ENCODE results near the gene REEP3.

Gene REEP3

GRCh38 chr10:63637901-63638327 lies 116.7 kb downstream of the REEP3 start:
- TF ChIP-seq CTCF (IDR thresholded peaks at IDR 0.05) = no peak
- TF ChIP-seq ZFX (IDR thresholded peaks at IDR 0.05; ENCODE audit: borderline replicate concordance) = no peak
- peak overlapping the region; percentile 34 for H3K27ac ChIP-seq

GRCh38 chr10:63641366-63641765 lies 120.2 kb downstream of the REEP3 start:
- TF ChIP-seq CTCF (IDR thresholded peaks at IDR 0.05) (no peak), ZFX (IDR thresholded peaks at IDR 0.05; ENCODE audit: borderline replicate concordance) (no peak)
- no peak overlapping the region for H3K27ac ChIP-seq

GRCh38 chr10:63641799-63642198 lies 120.6 kb downstream of the REEP3 start:
- no peak for TF ChIP-seq CTCF (IDR thresholded peaks at IDR 0.05)
- no peak for TF ChIP-seq ZFX (IDR thresholded peaks at IDR 0.05; ENCODE audit: borderline replicate concordance)
- no peak overlapping the region for H3K27ac ChIP-seq

GRCh38 chr10:63642808-63643207 lies 121.6 kb downstream of the REEP3 start:
- TF ChIP-seq CTCF (IDR thresholded peaks at IDR 0.05) (no peak), ZFX (IDR thresholded peaks at IDR 0.05; ENCODE audit: borderline replicate concordance) (no peak)
- no peak overlapping the region for H3K27ac ChIP-seq

GRCh38 chr10:63644418-63645142 lies 123.4 kb downstream of the REEP3 start:
- no peak overlapping the region for H3K27ac ChIP-seq
- TF ChIP-seq CTCF (IDR thresholded peaks at IDR 0.05) = no peak
- TF ChIP-seq ZFX (IDR thresholded peaks at IDR 0.05; ENCODE audit: borderline replicate concordance) = no peak

GRCh38 chr10:63645195-63645594 lies 124.0 kb downstream of the REEP3 start:
- TF ChIP-seq CTCF (IDR thresholded peaks at IDR 0.05) (no peak), ZFX (IDR thresholded peaks at IDR 0.05; ENCODE audit: borderline replicate concordance) (no peak)
- H3K27ac ChIP-seq = no peak overlapping the region

GRCh38 chr10:63646491-63646890 lies 125.3 kb downstream of the REEP3 start:
- TF ChIP-seq CTCF (IDR thresholded peaks at IDR 0.05) = no peak
- no peak for TF ChIP-seq ZFX (IDR thresholded peaks at IDR 0.05; ENCODE audit: borderline replicate concordance)
- H3K27ac ChIP-seq = no peak overlapping the region
